Astrocyte of the spinal cord (primary cell): ENCODE measurements around the gene PRR12.

ENCODE experiments used
- DNase-seq: peaks from one replicate; pipeline ENCODE4 v3.0.0; 2011; ENCODE audit warnings: low read depth, low spot score
- H3K4me3 ChIP-seq: 2 replicates; pipeline ENCODE4 v1.5.1; 2011; ENCODE audit warnings: low read depth, mild to moderate bottlenecking, low read length, moderate library complexity
- CTCF ChIP-seq: IDR thresholded peaks from 2 replicates; pipeline ENCODE4 v1.5.1; 2012; ENCODE audit warnings: low read depth, mild to moderate bottlenecking, low read length, inconsistent platforms
- in situ Hi-C: cut with HindIII; loops from 2 replicates; pipeline ENCODE4 v1.10.0; 2017; ENCODE audit warnings: low sequenced_read_pairs

PRR12 gene

GRCh38 chr19:49581007-49581508 is 9.9 kb upstream of the PRR12 start, which contains the start of gene PRRG2:
TSS of gene PRRG2 (plus strand) at chr19:49581316. CDS start at chr19:49583220, 1,904 bp downstream.
- TF ChIP-seq CTCF: no peak
- in situ Hi-C loops: no loop called here
- DNase-seq: no peak
- H3K4me3 ChIP-seq: peak within 1 kb of the TSS; percentile 96

GRCh38 chr19:49583239-49583638 is 7.7 kb upstream of the PRR12 start:
- no peak for TF ChIP-seq CTCF
- no peak for DNase-seq
- H3K4me3 ChIP-seq: no peak overlapping the region
- in situ Hi-C loops: no loop called here

GRCh38 chr19:49585023-49585422 is 6.0 kb upstream of the PRR12 start:
- no peak for TF ChIP-seq CTCF
- H3K4me3 ChIP-seq: no peak overlapping the region
- in situ Hi-C loops: no loop called here
- DNase-seq: no peak

GRCh38 chr19:49587227-49587626 is 3.8 kb upstream of the PRR12 start:
- DNase-seq: no peak
- no peak for TF ChIP-seq CTCF
- H3K4me3 ChIP-seq: no peak overlapping the region
- in situ Hi-C loops: no loop called here

- no peak for DNase-seq
- no peak overlapping the region for H3K4me3 ChIP-seq
- in situ Hi-C loops: no loop called here
- TF ChIP-seq CTCF: no peak
Observed at GRCh38 chr19:49588365-49589122, 2.4 kb upstream of the PRR12 start.

GRCh38 chr19:49589502-49589905 is 1.5 kb upstream of the PRR12 start:
- no peak overlapping the region for H3K4me3 ChIP-seq
- no peak for TF ChIP-seq CTCF
- in situ Hi-C loops: no loop called here
- DNase-seq: no peak
